ENCODE measurements around the gene GABRB1.
"Not testable (repeated sequence)": the region's sequence is repeated elsewhere in the genome, so short reads cannot be mapped to it uniquely, and the experiment has no call there.

GABRB1 gene

GRCh38 chr4:47374477-47374876 is 343.1 kb downstream of the GABRB1 start:
- in situ Hi-C loops (cut with HindIII; ENCODE audit: low sequenced_read_pairs): no loop called here

GRCh38 chr4:47378021-47378530 is 346.7 kb downstream of the GABRB1 start:
- in situ Hi-C loops (cut with HindIII; ENCODE audit: low sequenced_read_pairs): not testable (repeated sequence)

- in situ Hi-C loops (cut with HindIII; ENCODE audit: low sequenced_read_pairs): no loop called here
These were observed 349.8 kb downstream of the GABRB1 start for GRCh38 chr4:47381172-47381571.

- in situ Hi-C loops (cut with HindIII; ENCODE audit: low sequenced_read_pairs): no loop called here
These were observed 351.5 kb downstream of the GABRB1 start for GRCh38 chr4:47382846-47383360.

- in situ Hi-C loops (cut with HindIII; ENCODE audit: low sequenced_read_pairs): no loop called here
These were observed 352.6 kb downstream of the GABRB1 start for GRCh38 chr4:47383829-47384427.

GRCh38 chr4:47386146-47386545 is 354.8 kb downstream of the GABRB1 start:
- in situ Hi-C loops (cut with HindIII; ENCODE audit: low sequenced_read_pairs): no loop called here

GRCh38 chr4:47386561-47387235 is 355.3 kb downstream of the GABRB1 start:
- in situ Hi-C loops (cut with HindIII; ENCODE audit: low sequenced_read_pairs): no loop called here

GRCh38 chr4:47390428-47391125 is 359.2 kb downstream of the GABRB1 start:
- in situ Hi-C loops (cut with HindIII; ENCODE audit: low sequenced_read_pairs): no loop called here

GRCh38 chr4:47391256-47391655 is 359.9 kb downstream of the GABRB1 start:
- in situ Hi-C loops (cut with HindIII; ENCODE audit: low sequenced_read_pairs): no loop called here

GRCh38 chr4:47406408-47406807 is 375.0 kb downstream of the GABRB1 start:
- in situ Hi-C loops (cut with HindIII; ENCODE audit: low sequenced_read_pairs): no loop called here

- in situ Hi-C loops (cut with HindIII; ENCODE audit: low sequenced_read_pairs): no loop called here
These were observed 378.9 kb downstream of the GABRB1 start for GRCh38 chr4:47410271-47410670.

GRCh38 chr4:47413521-47413920 is 382.2 kb downstream of the GABRB1 start:
- in situ Hi-C loops (cut with HindIII; ENCODE audit: low sequenced_read_pairs): no loop called here

- in situ Hi-C loops (cut with HindIII; ENCODE audit: low sequenced_read_pairs): no loop called here
These were observed 384.4 kb downstream of the GABRB1 start for GRCh38 chr4:47415719-47416118.

GRCh38 chr4:47418147-47418546 is 386.8 kb downstream of the GABRB1 start:
- in situ Hi-C loops (cut with HindIII; ENCODE audit: low sequenced_read_pairs): no loop called here

GRCh38 chr4:47419296-47419695 is 387.9 kb downstream of the GABRB1 start:
- in situ Hi-C loops (cut with HindIII; ENCODE audit: low sequenced_read_pairs): no loop called here

GRCh38 chr4:47425628-47426027 is 394.3 kb downstream of the GABRB1 start:
- in situ Hi-C loops (cut with HindIII; ENCODE audit: low sequenced_read_pairs): no loop called here

- in situ Hi-C loops (cut with HindIII; ENCODE audit: low sequenced_read_pairs): no loop called here
These were observed 396.6 kb downstream of the GABRB1 start for GRCh38 chr4:47427935-47428334.

GRCh38 chr4:47432749-47433148 is 401.4 kb downstream of the GABRB1 start:
- in situ Hi-C loops (cut with HindIII; ENCODE audit: low sequenced_read_pairs): no loop called here

GRCh38 chr4:47434931-47435330 is 403.6 kb downstream of the GABRB1 start:
- in situ Hi-C loops (cut with HindIII; ENCODE audit: low sequenced_read_pairs): no loop called here

GRCh38 chr4:47442980-47443379 is 411.6 kb downstream of the GABRB1 start:
- in situ Hi-C loops (cut with HindIII; ENCODE audit: low sequenced_read_pairs): no loop called here

GRCh38 chr4:47444031-47444430 is 412.7 kb downstream of the GABRB1 start:
- in situ Hi-C loops (cut with HindIII; ENCODE audit: low sequenced_read_pairs): no loop called here

- in situ Hi-C loops (cut with HindIII; ENCODE audit: low sequenced_read_pairs): no loop called here
These were observed 420.3 kb downstream of the GABRB1 start for GRCh38 chr4:47451657-47452056.
